ENCODE measurements around the gene LRRD1.
A peak's percentile ranks its signal among the peaks of the same experiment; 100 is the strongest.
"Not testable (repeated sequence)": the region's sequence is repeated elsewhere in the genome, so short reads cannot be mapped to it uniquely, and the experiment has no call there.

The LRRD1 gene

DNA sequence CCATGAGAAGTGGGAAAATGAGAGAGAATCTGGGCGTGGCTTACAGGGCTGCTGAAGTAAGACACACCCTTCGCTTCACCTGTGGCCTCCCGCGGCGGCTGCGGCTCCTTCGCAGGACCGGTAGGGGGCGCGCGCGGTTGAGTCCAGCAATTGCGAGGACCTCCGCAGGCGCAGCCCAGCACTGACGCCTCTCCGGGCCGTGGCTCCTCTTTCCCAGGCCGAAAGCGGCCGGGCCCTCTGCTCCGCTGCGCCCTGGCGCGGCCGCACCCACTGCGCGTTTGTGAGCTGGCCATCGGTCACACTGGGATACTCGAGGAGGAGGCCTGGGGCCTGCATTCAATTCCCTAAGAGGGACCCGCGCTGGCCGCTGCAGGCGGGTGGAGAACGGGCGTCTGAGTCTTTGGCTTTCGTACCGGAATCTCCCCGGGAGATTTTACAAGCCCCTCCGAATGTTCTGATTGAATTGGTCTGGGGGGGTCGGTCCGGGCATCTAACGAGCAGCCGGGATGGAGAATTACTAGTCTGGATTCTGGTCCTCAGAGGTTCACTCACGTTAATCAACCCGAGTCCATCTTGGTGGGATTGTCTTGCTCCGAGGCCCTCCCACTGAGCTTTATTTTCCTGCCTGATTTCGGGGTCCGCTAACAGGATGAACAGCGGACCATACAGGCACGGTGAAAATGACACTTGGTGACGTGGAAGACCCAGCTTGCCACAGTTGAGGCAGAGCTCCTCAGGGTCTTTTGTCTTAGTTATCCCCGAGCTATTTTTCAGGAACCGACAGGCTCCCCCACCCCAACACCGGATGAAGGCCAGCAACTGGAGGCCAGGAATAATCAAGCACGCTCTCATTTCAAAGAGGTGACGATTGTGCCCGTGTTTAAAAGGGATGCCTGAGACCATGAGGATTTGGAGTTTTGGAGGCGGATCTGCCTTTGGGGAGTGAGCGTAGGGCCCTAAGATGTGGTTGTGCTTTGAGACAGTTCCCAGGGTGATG lies at the start of gene LRRD1:
TSS of gene LRRD1 (minus strand) at position 215 of the 997 bp plus-strand sequence. CDS start 13,940 bp downstream, outside the sequence.
- peak; percentile 74 to 82 for DNase-seq (ENCODE audit: low read depth in 2 of 2, low spot score in 1 of 2)

DNA sequence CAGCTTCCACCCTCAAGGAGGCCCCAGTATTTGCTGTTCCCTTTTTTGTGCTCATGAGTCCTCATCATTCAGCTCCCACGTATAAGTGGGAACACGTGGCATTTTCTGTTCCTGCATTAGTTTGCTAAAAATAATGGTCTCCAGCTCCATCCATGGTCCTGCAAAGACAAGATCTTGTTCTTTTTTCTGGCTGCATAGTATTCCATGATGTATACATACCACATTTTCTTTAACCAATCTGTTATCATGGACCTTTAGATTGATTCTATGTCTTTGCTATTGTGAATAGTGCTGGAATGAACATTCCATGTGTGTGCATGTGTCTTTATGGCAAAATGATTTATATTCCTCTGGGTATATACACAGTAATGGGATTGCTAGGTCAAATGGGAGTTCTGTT lies 49.8 kb upstream of the LRRD1 start:
- no peak for DNase-seq (ENCODE audit: low read depth in 2 of 2, low spot score in 1 of 2)

- no peak for DNase-seq (ENCODE audit: low read depth in 2 of 2, low spot score in 1 of 2)
These were observed 49.2 kb upstream of the LRRD1 start for GRCh38 chr7:92228100-92228499.

- no peak for DNase-seq (ENCODE audit: low read depth in 2 of 2, low spot score in 1 of 2)
These were observed 48.0 kb upstream of the LRRD1 start for GRCh38 chr7:92226981-92227380.

DNA sequence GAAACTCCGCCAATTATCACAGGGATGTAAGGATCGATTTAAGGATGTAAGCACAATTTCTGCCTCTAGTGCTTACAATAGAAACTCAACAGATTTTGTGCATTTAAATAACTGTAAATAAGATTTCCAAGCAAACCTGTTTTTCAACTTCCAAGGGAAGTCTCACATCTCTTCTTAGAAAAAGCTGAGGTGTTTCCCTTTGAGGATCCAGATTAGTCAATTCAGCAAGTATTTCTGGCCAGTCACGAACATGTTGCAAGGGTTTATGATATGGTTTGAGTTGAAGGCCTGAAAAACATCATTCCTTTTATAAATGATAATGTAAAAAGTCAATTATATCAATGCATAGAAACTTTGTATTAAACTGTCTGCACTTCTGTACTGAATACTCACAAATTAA lies 42.8 kb upstream of the LRRD1 start:
- DNase-seq (ENCODE audit: low read depth in 2 of 2, low spot score in 1 of 2): no peak

DNA sequence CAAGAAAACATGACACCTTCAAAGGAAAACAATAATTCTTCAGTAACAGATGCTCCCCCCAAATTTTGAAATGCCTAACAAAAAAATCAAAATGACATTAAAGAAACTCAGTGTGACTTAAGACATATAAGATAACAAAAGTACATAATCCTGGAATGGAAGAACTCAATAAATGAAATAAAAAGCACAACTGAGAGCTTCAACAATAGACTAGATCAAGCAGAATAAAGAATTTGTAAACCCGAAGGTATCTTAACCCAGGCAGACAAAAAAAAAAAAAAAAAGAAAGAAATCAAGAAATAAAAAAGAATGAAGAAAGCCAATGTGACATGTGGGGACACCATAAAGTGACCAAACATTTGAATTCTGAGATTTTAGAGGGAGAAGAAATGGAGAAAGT lies 27.7 kb upstream of the LRRD1 start:
- no peak for DNase-seq (ENCODE audit: low read depth in 2 of 2, low spot score in 1 of 2)

DNA sequence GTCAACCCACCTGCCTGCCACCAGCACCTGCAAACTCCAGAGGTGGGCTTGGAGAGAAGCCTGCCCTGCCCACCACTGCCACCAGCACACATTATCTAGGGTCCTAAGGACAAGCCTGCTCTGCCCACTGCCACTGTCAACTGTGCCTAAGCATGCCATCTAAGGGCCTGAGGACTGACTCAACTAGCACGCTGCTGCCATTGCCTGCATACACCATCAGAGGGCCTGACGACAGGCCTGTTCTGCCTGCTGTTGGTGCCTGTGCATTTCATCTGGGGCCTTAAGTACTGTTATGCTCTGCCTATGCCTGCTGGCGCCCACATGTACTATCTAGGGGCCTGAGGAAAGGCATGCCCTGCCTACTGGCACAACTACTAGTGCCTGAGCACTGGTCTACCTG lies 27.0 kb upstream of the LRRD1 start:
- DNase-seq (ENCODE audit: low read depth in 2 of 2, low spot score in 1 of 2): no peak

- no peak for DNase-seq (ENCODE audit: low read depth in 2 of 2, low spot score in 1 of 2)
These were observed 21.8 kb upstream of the LRRD1 start for GRCh38 chr7:92200791-92201190.

- DNase-seq (ENCODE audit: low read depth in 2 of 2, low spot score in 1 of 2): no peak
These were observed 13.4 kb upstream of the LRRD1 start for GRCh38 chr7:92192326-92192725.

DNA sequence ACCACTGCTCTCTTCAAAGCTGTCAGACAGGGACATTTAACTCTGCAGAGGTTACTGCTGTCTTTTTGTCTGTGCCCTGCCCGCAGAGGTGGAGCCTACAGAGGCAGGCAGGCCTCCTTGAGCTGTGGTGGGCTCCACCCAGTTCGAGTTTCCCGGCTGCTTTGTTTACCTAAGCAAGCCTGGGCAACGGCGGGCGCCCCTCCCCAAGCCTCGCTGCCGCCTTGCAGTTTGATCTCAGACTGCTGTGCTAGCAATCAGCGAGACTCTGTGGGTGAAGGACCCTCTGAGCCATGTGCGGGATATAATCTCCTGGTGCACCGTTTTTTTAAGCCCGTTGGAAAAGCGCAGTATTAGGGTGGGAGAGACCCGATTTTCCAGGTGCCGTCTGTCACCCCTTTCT lies 10.3 kb upstream of the LRRD1 start:
- not testable (repeated sequence) for DNase-seq (ENCODE audit: low read depth in 2 of 2, low spot score in 1 of 2)

GRCh38 chr7:92184294-92184693 lies 5.4 kb upstream of the LRRD1 start:
- not testable (repeated sequence) for DNase-seq (ENCODE audit: low read depth in 2 of 2, low spot score in 1 of 2)

DNA sequence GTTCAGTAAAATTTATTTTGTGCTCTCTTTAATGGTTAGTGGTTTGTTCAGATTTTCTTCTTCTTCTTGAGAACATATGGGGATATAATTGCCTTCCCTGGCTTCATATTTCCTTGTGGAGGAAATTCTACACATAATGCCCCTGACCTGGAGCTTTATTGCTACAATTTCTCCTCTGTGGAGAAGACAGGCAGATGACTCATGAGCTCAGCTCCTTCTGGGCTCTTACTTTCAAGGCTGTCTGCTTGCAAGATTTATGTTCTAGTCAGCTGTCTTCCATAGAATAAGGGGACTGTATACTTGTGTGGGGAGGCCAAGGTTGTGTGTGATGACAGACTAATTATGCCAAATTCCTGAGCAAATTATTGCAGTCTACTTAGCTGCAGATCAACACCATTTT lies 1.6 kb downstream of the LRRD1 start:
- no peak for DNase-seq (ENCODE audit: low read depth in 2 of 2, low spot score in 1 of 2)

DNA sequence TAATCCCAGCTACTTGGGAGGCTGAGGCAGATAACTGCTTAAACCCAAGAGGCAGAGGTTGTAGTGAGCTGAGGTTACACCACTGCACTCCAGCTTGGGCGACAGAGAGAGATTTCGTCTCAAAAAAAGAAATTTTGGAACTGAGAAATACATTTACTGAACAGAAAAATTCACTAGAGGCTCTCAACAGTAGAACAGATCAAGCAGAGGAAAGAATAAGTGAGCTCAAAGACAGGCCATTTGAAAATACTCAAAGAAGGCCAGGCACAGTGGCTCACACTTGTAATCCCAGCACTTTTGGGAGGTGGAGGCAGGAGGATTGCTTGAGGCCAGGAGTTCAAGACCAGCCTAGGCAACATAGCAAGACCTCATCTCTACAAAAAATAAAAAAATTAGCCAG lies 9.4 kb downstream of the LRRD1 start:
- not testable (repeated sequence) for DNase-seq (ENCODE audit: low read depth in 2 of 2, low spot score in 1 of 2)

- no peak for DNase-seq (ENCODE audit: low read depth in 2 of 2, low spot score in 1 of 2)
These were observed 17.7 kb downstream of the LRRD1 start for GRCh38 chr7:92161271-92161670.

DNA sequence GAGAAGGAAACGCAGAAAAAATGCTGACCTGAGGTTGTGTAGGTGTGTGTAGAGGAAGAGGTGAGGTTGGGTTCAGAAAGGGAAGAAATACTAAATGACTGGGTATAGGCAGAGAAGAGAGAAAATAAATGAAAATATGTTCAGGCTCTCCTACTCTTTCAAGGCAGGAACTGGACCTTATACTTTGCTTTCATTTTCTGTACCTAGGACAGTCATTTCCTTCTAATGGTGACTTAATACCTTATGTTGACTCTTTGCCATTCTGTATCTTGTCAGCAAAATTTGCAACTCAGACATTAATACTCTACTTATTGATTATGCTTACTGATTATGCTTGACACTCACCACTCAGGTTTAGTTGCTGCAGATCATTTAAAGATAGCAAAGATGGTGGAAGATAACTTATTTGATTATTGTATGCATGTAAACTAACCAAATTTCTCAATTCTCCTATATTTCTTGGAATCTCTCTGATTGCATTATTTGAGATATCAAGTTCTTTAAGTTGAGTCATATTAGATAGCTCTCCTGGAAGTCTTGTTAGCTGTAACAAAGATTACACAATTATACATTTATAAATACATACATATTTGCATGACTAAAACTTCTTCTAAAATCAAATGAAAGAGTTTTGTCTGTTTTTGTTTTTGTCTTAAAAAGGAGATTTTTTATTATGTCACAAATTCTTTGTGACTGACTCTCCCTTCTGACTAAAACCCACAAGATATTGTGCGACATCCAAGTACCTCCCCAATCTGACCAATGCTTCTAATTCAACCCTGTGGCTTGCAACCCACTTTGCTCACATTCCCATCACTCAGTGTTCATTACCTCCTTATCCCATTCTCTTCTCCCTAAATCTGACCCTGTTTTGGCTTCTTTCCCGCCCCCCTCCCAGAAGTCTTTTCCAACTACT lies 20.0 kb downstream of the LRRD1 start:
- DNase-seq (ENCODE audit: low read depth in 2 of 2, low spot score in 1 of 2): no peak

- DNase-seq (ENCODE audit: low read depth in 2 of 2, low spot score in 1 of 2): no peak
These were observed 22.0 kb downstream of the LRRD1 start for GRCh38 chr7:92156990-92157389.

DNA sequence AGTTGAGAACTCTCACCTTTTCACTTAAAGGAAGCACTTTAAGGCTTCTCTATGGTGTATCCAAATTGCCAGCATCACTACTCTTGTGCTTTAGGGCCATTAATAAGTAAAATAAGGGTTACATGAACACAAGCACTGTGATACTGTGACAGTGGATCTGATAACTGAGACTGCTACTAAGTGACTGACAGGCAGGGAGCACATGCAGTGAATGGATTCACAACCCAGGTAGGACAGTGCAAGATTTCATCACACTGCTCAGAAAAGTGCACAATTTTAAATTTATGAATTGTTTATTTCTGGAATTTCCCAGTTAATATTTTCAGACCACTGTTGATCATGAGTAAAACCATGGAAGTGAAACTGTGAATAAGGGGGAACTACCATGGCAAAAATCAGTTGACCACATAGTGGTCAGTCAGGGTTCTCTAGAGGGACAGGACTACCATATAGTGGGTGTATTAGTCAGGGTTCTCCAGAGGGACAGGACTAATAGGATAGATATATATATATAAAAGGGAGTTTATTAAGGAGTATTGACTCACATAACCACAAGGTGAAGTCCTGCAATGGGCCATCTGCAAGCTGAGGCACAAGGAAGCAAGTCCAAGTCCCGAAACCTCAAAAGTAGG lies 23.7 kb downstream of the LRRD1 start:
- no peak for DNase-seq (ENCODE audit: low read depth in 2 of 2, low spot score in 1 of 2)

GRCh38 chr7:92150450-92151017 lies 28.4 kb downstream of the LRRD1 start:
- no peak for DNase-seq (ENCODE audit: low read depth in 2 of 2, low spot score in 1 of 2)

DNA sequence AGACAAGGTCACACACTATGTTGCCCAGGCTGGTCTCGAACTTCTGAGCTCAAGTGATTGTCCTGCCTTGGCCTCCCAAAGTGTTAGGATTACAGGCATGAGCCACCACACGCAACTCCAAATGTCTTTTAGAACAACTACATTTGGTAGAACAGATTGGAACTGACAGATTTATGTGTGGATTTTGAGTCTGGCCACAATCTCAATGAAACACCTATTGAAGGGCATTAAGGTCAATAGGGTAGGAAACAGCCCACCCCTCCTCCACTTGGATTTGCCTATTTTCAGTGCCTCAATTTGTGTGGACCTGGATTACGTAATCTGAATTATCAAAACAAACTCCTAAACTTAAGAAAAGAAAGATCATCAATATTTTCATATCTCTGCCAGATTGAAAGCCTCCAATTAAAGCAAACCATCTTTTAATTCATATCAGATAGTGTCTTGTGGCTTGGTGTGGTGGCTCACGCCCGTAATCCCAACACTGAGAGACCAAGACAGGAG lies 29.2 kb downstream of the LRRD1 start:
- DNase-seq (ENCODE audit: low read depth in 2 of 2, low spot score in 1 of 2): no peak

DNA sequence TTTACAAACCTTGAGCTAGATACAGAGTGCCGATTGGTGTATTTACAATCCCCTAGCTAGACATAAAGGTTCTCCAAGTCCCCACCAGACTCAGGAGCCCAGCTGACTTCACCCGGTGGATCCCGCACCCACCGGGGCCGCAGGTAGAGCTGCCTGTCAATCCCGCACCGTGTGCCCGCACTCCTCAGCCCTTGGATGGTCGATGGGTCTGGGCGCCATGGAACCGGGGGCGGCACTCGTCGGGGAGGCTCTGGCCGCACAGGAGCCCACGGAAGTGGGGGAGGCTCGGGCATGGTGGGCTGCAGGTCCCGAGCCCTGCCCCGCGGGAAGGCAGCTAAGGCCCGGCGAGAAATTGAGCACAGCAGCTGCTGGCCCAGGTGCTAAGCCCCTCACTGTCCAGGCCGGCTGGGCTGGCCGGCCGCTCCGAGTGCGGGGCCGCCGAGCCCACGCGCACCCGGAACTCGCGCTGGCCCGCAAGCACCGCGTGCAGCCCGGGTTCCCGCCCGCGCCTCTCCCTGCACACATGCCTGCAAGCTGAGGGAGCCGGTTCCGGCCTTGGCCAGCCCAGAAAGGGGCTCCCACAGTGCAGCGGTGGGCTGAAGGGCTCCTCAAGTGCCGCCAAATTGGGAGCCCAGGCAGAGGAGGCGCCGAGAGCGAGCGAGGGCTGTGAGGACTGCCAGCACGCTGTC lies 35.6 kb downstream of the LRRD1 start:
- DNase-seq (ENCODE audit: low read depth in 2 of 2, low spot score in 1 of 2): not testable (repeated sequence)

All from stimulated activated CD8-positive, alpha-beta memory T cell treated with anti-CD3 and anti-CD28 coated beads, Interleukin-4, amount 100 ng/mL, for 4 hours (primary cell).